Measurements from ENCODE around the gene DAPK1. TPM values are rescaled to one million over a fixed set of nuclear protein-coding genes. Genes with fewer than 3 reads are reported as not detected.

DAPK1 gene
- polyA plus RNA-seq, 1 experiment, result 0.12 TPM

- no peak for DNase-seq (ENCODE audit: low read depth, low spot score)
- POLR2A ChIA-PET, result no interaction called here
- no peak overlapping the region for H3K27ac ChIP-seq (ENCODE audit: low read depth, low read length)
- H3K4me3 ChIP-seq (ENCODE audit: low read depth, low read length), result no peak overlapping the region
- no peak for TF ChIP-seq CTCF (IDR thresholded peaks at IDR 0.05; ENCODE audit: low read depth, low read length)
- CTCF ChIA-PET, result no interaction called here
- H3K9me3 ChIP-seq (ENCODE audit: control insufficient read depth, insufficient read depth, low read length), result no peaks in the 10 kb centered on the region
- peaks cover 2% of the 10 kb centered on the region for H3K27me3 ChIP-seq (ENCODE audit: control insufficient read depth, insufficient read depth, low read length)
These were observed 95.8 kb downstream of the DAPK1 start for GRCh38 chr9:87593359-87593980.

DNA sequence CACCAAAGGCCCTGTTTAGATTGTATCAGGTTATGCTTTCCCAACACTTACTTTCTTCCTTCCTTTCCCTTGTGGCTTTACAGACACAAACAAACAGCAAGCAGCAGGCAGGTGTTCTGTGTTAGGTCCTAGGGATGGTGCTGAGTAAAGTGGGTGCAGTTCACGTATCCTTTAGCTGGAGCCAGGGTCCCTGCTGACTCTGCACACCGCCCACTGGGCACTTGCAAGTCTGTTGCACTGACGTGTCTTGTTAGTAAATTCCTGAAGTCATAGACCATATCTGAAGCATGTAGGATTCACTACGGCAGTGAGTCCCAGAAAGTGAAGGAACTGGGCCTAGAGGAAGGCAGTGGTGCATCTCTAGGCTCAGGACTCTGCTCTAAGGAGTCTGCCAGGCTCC lies 96.5 kb downstream of the DAPK1 start:
- Histone ChIP-seq H3K27ac (ENCODE audit: low read depth, low read length) (no peak overlapping the region), H3K9me3 (ENCODE audit: control insufficient read depth, insufficient read depth, low read length) (no peaks in the 10 kb centered on the region), H3K27me3 (ENCODE audit: control insufficient read depth, insufficient read depth, low read length) (peaks cover 2% of the 10 kb centered on the region), H3K4me3 (ENCODE audit: low read depth, low read length) (no peak overlapping the region)
- ChIA-PET CTCF (no interaction called here), POLR2A (no interaction called here)
- no peak for TF ChIP-seq CTCF (IDR thresholded peaks at IDR 0.05; ENCODE audit: low read depth, low read length)
- no peak for DNase-seq (ENCODE audit: low read depth, low spot score)

DNA sequence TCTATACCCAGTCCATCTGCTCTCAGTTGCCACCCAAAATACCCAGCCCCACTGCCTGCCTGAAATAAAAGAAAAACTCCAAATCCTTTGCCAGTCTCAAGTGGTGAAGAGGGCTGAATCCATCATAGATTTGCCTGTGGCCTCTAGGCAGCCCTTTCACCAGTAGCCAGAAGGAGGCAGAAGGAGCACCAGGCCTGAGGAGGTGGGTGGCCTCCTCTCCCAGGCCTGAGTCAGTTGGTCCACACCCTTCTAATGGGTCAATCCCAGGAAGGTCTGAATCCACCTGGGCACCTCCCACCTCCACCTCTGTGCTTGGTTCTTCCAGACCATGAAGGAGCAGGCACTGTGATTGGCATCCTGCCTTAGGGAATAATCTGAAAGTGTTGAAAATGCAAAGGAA lies 97.0 kb downstream of the DAPK1 start:
- DNase-seq (ENCODE audit: low read depth, low spot score), result no peak
- H3K9me3 ChIP-seq (ENCODE audit: control insufficient read depth, insufficient read depth, low read length), result no peaks in the 10 kb centered on the region
- POLR2A ChIA-PET, result no interaction called here
- no peak overlapping the region for H3K4me3 ChIP-seq (ENCODE audit: low read depth, low read length)
- H3K27me3 ChIP-seq (ENCODE audit: control insufficient read depth, insufficient read depth, low read length), result peaks cover 2% of the 10 kb centered on the region
- TF ChIP-seq CTCF (IDR thresholded peaks at IDR 0.05; ENCODE audit: low read depth, low read length), result no peak
- CTCF ChIA-PET, result no interaction called here
- no peak overlapping the region for H3K27ac ChIP-seq (ENCODE audit: low read depth, low read length)

- ChIA-PET CTCF (no interaction called here), POLR2A (no interaction called here)
- no peak for TF ChIP-seq CTCF (IDR thresholded peaks at IDR 0.05; ENCODE audit: low read depth, low read length)
- no peaks in the 10 kb centered on the region for H3K9me3 ChIP-seq (ENCODE audit: control insufficient read depth, insufficient read depth, low read length)
- no peak overlapping the region for H3K27ac ChIP-seq (ENCODE audit: low read depth, low read length)
- H3K4me3 ChIP-seq (ENCODE audit: low read depth, low read length), result no peak overlapping the region
- no peak for DNase-seq (ENCODE audit: low read depth, low spot score)
- H3K27me3 ChIP-seq (ENCODE audit: control insufficient read depth, insufficient read depth, low read length), result peaks cover 1% of the 10 kb centered on the region
These were observed 97.9 kb downstream of the DAPK1 start for GRCh38 chr9:87595610-87596009.

DNA sequence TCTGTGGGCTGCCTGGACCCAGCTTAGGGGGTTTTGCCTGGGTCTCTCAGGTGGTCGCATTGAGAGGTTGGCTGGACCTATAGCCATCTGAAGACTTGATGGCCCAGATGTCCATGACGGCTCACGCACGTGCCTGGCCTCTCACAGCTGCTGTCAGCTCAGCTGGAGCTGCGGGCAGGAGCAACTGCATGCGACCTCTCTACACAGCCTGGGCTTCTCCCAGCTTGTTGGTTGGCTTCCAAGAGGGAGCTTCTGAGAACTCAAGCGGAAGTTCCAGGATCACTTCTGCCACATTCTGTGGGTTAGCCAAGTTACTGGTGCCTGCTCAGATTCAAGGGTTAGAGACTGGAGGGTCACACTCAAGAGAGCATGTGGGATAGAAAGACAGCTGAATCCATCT lies 99.2 kb downstream of the DAPK1 start:
- Histone ChIP-seq H3K27ac (ENCODE audit: low read depth, low read length) (no peak overlapping the region), H3K4me3 (ENCODE audit: low read depth, low read length) (no peak overlapping the region), H3K9me3 (ENCODE audit: control insufficient read depth, insufficient read depth, low read length) (no peaks in the 10 kb centered on the region), H3K27me3 (ENCODE audit: control insufficient read depth, insufficient read depth, low read length) (peaks cover 3% of the 10 kb centered on the region)
- ChIA-PET CTCF (no interaction called here), POLR2A (no interaction called here)
- no peak for DNase-seq (ENCODE audit: low read depth, low spot score)
- TF ChIP-seq CTCF (IDR thresholded peaks at IDR 0.05; ENCODE audit: low read depth, low read length), result no peak

All from AG04450 (cell line).